ENCODE measurements around the gene SERPING1.

The SERPING1 gene

GRCh38 chr11:57638005-57638781 is 40.7 kb downstream of the SERPING1 start:
- no peak for TF ChIP-seq CTCF (IDR thresholded peaks at IDR 0.05; ENCODE audit: unreplicated experiment in 3 of 3)
- Mint-ChIP-seq H3K9me3 (no peaks in the 10 kb centered on the region), H3K27ac (peak overlapping the region; percentile 96 to 100 (median 98)), H3K27me3 (ENCODE audit: low read depth) (peaks cover 4% of the 10 kb centered on the region), H3K4me1 (peaks cover 36% of the 10 kb centered on the region), H3K4me3 (peak overlapping the region; percentile 89 to 95 (median 94)), H3K36me3 (ENCODE audit: low read depth) (peaks cover 13% of the 10 kb centered on the region)

- peak overlapping the region; percentile 96 to 100 (median 98) for H3K27ac Mint-ChIP-seq
- H3K4me3 Mint-ChIP-seq = peak overlapping the region; percentile 89 to 95 (median 94)
- H3K36me3 Mint-ChIP-seq (ENCODE audit: low read depth) = peaks cover 19% of the 10 kb centered on the region
- H3K27me3 Mint-ChIP-seq (ENCODE audit: low read depth) = peaks cover 4% of the 10 kb centered on the region
- no peaks in the 10 kb centered on the region for H3K9me3 Mint-ChIP-seq
- H3K4me1 Mint-ChIP-seq = peaks cover 42% of the 10 kb centered on the region
- TF ChIP-seq CTCF (IDR thresholded peaks at IDR 0.05; ENCODE audit: unreplicated experiment in 3 of 3) = no peak
Measured at GRCh38 chr11:57638811-57639320, 41.4 kb downstream of the SERPING1 start.

- Mint-ChIP-seq H3K9me3 (no peaks in the 10 kb centered on the region), H3K4me3 (peak overlapping the region; percentile 89 to 95 (median 94)), H3K27ac (peak overlapping the region; percentile 96 to 100 (median 98)), H3K4me1 (peaks cover 46% of the 10 kb centered on the region), H3K36me3 (ENCODE audit: low read depth) (peaks cover 21% of the 10 kb centered on the region), H3K27me3 (ENCODE audit: low read depth) (peaks cover 4% of the 10 kb centered on the region)
- no peak for TF ChIP-seq CTCF (IDR thresholded peaks at IDR 0.05; ENCODE audit: unreplicated experiment in 3 of 3)
Measured at GRCh38 chr11:57639321-57640067, 42.0 kb downstream of the SERPING1 start.

GRCh38 chr11:57640068-57640800 is 42.7 kb downstream of the SERPING1 start:
- peaks cover 53% of the 10 kb centered on the region for H3K4me1 Mint-ChIP-seq
- no peak for TF ChIP-seq CTCF (IDR thresholded peaks at IDR 0.05; ENCODE audit: unreplicated experiment in 3 of 3)
- peaks cover 4% of the 10 kb centered on the region for H3K27me3 Mint-ChIP-seq (ENCODE audit: low read depth)
- H3K27ac Mint-ChIP-seq = peak overlapping the region; percentile 96 to 100 (median 98)
- H3K9me3 Mint-ChIP-seq = no peaks in the 10 kb centered on the region
- H3K36me3 Mint-ChIP-seq (ENCODE audit: low read depth) = peaks cover 21% of the 10 kb centered on the region
- peak overlapping the region; percentile 89 to 95 (median 94) for H3K4me3 Mint-ChIP-seq

GRCh38 chr11:57641011-57641807 is 43.7 kb downstream of the SERPING1 start:
- TF ChIP-seq CTCF (IDR thresholded peaks at IDR 0.05; ENCODE audit: unreplicated experiment in 3 of 3) = peak; percentile 33 to 49 (median 39)
- Mint-ChIP-seq H3K27ac (peak overlapping the region; percentile 96 to 100 (median 98)), H3K4me3 (peak overlapping the region; percentile 89 to 95 (median 94)), H3K27me3 (ENCODE audit: low read depth) (peaks cover 4% of the 10 kb centered on the region), H3K9me3 (no peaks in the 10 kb centered on the region), H3K36me3 (ENCODE audit: low read depth) (peaks cover 21% of the 10 kb centered on the region), H3K4me1 (peaks cover 63% of the 10 kb centered on the region)

Measured in nephron (organoid).